ENCODE results near the gene OR4C5.
"Not testable (repeated sequence)": the region's sequence is repeated elsewhere in the genome, so short reads cannot be mapped to it uniquely, and the experiment has no call there.

The OR4C5 gene

GRCh38 chr11:48366365-48366764 is at the start of gene OR4C5:
Gene OR4C5, minus strand, starts transcription at chr11:48366465. Its CDS starts 0 bp downstream, at chr11:48366465.
- no peak for DNase-seq

GRCh38 chr11:48384670-48385069 is 18.4 kb upstream of the OR4C5 start:
- no peak for DNase-seq

- not testable (repeated sequence) for DNase-seq
Measured at GRCh38 chr11:48384151-48384550, 17.9 kb upstream of the OR4C5 start.

GRCh38 chr11:48361289-48361688 is 5.0 kb downstream of the OR4C5 start:
- DNase-seq: not testable (repeated sequence)

GRCh38 chr11:48354677-48355076 is 11.6 kb downstream of the OR4C5 start:
- no peak for DNase-seq

- DNase-seq: no peak
Measured at GRCh38 chr11:48354013-48354412, 12.3 kb downstream of the OR4C5 start.

GRCh38 chr11:48346286-48346685 is 20.0 kb downstream of the OR4C5 start:
- not testable (repeated sequence) for DNase-seq

GRCh38 chr11:48342505-48342904 is 23.8 kb downstream of the OR4C5 start:
- not testable (repeated sequence) for DNase-seq

- no peak for DNase-seq
Measured at GRCh38 chr11:48341466-48341865, 24.8 kb downstream of the OR4C5 start.

- not testable (repeated sequence) for DNase-seq
Measured at GRCh38 chr11:48324620-48325019, 41.6 kb downstream of the OR4C5 start, which contains the start of gene OR4C3. Gene OR4C3, plus strand, starts transcription at chr11:48324920. Its CDS starts 102 bp downstream, at chr11:48325022.

- DNase-seq: not testable (repeated sequence)
Measured at GRCh38 chr11:48319813-48320212, 46.5 kb downstream of the OR4C5 start.

Measured in midbrain (tissue), 1 donor.